ENCODE data around the gene GLRA3.

Gene GLRA3

GRCh38 chr4:174713181-174713580 is 115.9 kb downstream of the GLRA3 start:
- no peak for TF ChIP-seq CTCF (IDR thresholded peaks at IDR 0.05; ENCODE audit: insufficient read depth, low read length, poor library complexity, severe bottlenecking)
- Histone ChIP-seq H3K27me3 (replicated peaks; ENCODE audit: control insufficient read depth, insufficient read depth, low read length) (no peaks in the 10 kb centered on the region), H3K36me3 (ENCODE audit: control insufficient read depth, insufficient read depth, low read length) (no peaks in the 10 kb centered on the region), H3K4me3 (replicated peaks; ENCODE audit: low read depth, low read length) (no peak overlapping the region)
- DNase-seq (ENCODE audit: extremely low read depth, insufficient read length) = no peak

GRCh38 chr4:174709526-174709925 is 119.5 kb downstream of the GLRA3 start:
- no peak for DNase-seq (ENCODE audit: extremely low read depth, insufficient read length)

GRCh38 chr4:174708381-174708780 is 120.7 kb downstream of the GLRA3 start:
- H3K27me3 ChIP-seq (replicated peaks; ENCODE audit: control insufficient read depth, insufficient read depth, low read length) = no peaks in the 10 kb centered on the region

More at GRCh38 chr4:174709526-174709925, 119.5 kb downstream of the GLRA3 start:
- Histone ChIP-seq H3K27me3 (replicated peaks; ENCODE audit: control insufficient read depth, insufficient read depth, low read length) (no peaks in the 10 kb centered on the region), H3K4me3 (replicated peaks; ENCODE audit: low read depth, low read length) (no peak overlapping the region), H3K36me3 (ENCODE audit: control insufficient read depth, insufficient read depth, low read length) (no peaks in the 10 kb centered on the region)
- TF ChIP-seq CTCF (IDR thresholded peaks at IDR 0.05; ENCODE audit: insufficient read depth, low read length, poor library complexity, severe bottlenecking) = no peak

GRCh38 chr4:174707902-174708301 is 121.1 kb downstream of the GLRA3 start:
- Histone ChIP-seq H3K27me3 (replicated peaks; ENCODE audit: control insufficient read depth, insufficient read depth, low read length) (no peaks in the 10 kb centered on the region), H3K36me3 (ENCODE audit: control insufficient read depth, insufficient read depth, low read length) (no peaks in the 10 kb centered on the region), H3K4me3 (replicated peaks; ENCODE audit: low read depth, low read length) (no peak overlapping the region)
- DNase-seq (ENCODE audit: extremely low read depth, insufficient read length) = no peak
- TF ChIP-seq CTCF (IDR thresholded peaks at IDR 0.05; ENCODE audit: insufficient read depth, low read length, poor library complexity, severe bottlenecking) = no peak

More at GRCh38 chr4:174708381-174708780, 120.7 kb downstream of the GLRA3 start:
- no peak for TF ChIP-seq CTCF (IDR thresholded peaks at IDR 0.05; ENCODE audit: insufficient read depth, low read length, poor library complexity, severe bottlenecking)
- H3K36me3 ChIP-seq (ENCODE audit: control insufficient read depth, insufficient read depth, low read length) = no peaks in the 10 kb centered on the region
- H3K4me3 ChIP-seq (replicated peaks; ENCODE audit: low read depth, low read length) = no peak overlapping the region
- DNase-seq (ENCODE audit: extremely low read depth, insufficient read length) = no peak

GRCh38 chr4:174707051-174707676 is 121.9 kb downstream of the GLRA3 start:
- Histone ChIP-seq H3K27me3 (replicated peaks; ENCODE audit: control insufficient read depth, insufficient read depth, low read length) (no peaks in the 10 kb centered on the region), H3K4me3 (replicated peaks; ENCODE audit: low read depth, low read length) (no peak overlapping the region), H3K36me3 (ENCODE audit: control insufficient read depth, insufficient read depth, low read length) (no peaks in the 10 kb centered on the region)
- TF ChIP-seq CTCF (IDR thresholded peaks at IDR 0.05; ENCODE audit: insufficient read depth, low read length, poor library complexity, severe bottlenecking) = no peak
- DNase-seq (ENCODE audit: extremely low read depth, insufficient read length) = no peak

All from GM06990 (cell line).